ENCODE results near the gene MEDAG.

GRCh38 chr13:30908416-30908980 is 2.4 kb downstream of the MEDAG start:
- no peak for TF ChIP-seq POLR2A (IDR thresholded peaks at IDR 0.05; ENCODE audit: low read depth, low read length)
- no peak for TF ChIP-seq TAF1 (IDR thresholded peaks at IDR 0.05; ENCODE audit: low read depth, low read length)
- TF ChIP-seq SPI1 (IDR thresholded peaks at IDR 0.05; ENCODE audit: low read depth, low read length) = no peak
- TF ChIP-seq POLR2AphosphoS5 (IDR thresholded peaks at IDR 0.05; ENCODE audit: low read depth, low read length) = no peak
- TF ChIP-seq PAX5 (IDR thresholded peaks at IDR 0.05; ENCODE audit: insufficient read depth, low read length, severe bottlenecking) = no peak
